Measurements from ENCODE around the gene CDC73. TPM values are rescaled to one million over a fixed set of nuclear protein-coding genes. Genes with fewer than 3 reads are reported as not detected.
A peak's percentile ranks its signal among the peaks of the same experiment; 100 is the strongest.

CDC73 gene
- total and polyA plus RNA-seq, 9 donors = 11.9 to 59.2 (median 52.0) TPM

GRCh38 chr1:193109619-193110018 is 12.2 kb upstream of the CDC73 start:
- TF ChIP-seq EP300 (IDR thresholded peaks at IDR 0.05) (no peak), CTCF (IDR thresholded peaks at IDR 0.05) (no peak), POLR2A (IDR thresholded peaks at IDR 0.05) (no peak)
- Histone ChIP-seq H3K4me3 (no peak overlapping the region), H3K27ac (no peak overlapping the region), H3K9me3 (no peaks in the 10 kb centered on the region), H3K4me1 (ENCODE audit: insufficient read depth) (no peaks in the 10 kb centered on the region), H3K36me3 (no peaks in the 10 kb centered on the region), H3K27me3 (no peaks in the 10 kb centered on the region)
- 86 to 96% (median 90%) methylated on average over 1 of the region's 1 CpG for WGBS, 3 donors
- intact Hi-C loops (cut with DNase I) = loop anchor here in 1 of 4 donors (10.0 kb wide), 1 partner anchor 55 kb away; the partner anchor contains the start of genes RO60 and UCHL5
- no peak for DNase-seq

GRCh38 chr1:193110246-193110645 is 11.6 kb upstream of the CDC73 start:
- H3K4me1 ChIP-seq (ENCODE audit: insufficient read depth) = no peaks in the 10 kb centered on the region
- TF ChIP-seq CTCF (IDR thresholded peaks at IDR 0.05) = no peak
- TF ChIP-seq EP300 (IDR thresholded peaks at IDR 0.05) = no peak
- TF ChIP-seq POLR2A (IDR thresholded peaks at IDR 0.05) = no peak
- no peaks in the 10 kb centered on the region for H3K27me3 ChIP-seq
- H3K9me3 ChIP-seq = no peaks in the 10 kb centered on the region
- intact Hi-C loops (cut with DNase I) = no loop called here
- no peak for DNase-seq
- no peaks in the 10 kb centered on the region for H3K36me3 ChIP-seq
- WGBS, 3 donors = 92 to 100% (median 97%) methylated on average over 1 of the region's 1 CpG
- H3K27ac ChIP-seq = no peak overlapping the region
- no peak overlapping the region for H3K4me3 ChIP-seq

GRCh38 chr1:193110864-193111263 is 11.0 kb upstream of the CDC73 start:
- TF ChIP-seq EP300 (IDR thresholded peaks at IDR 0.05) = no peak
- TF ChIP-seq CTCF (IDR thresholded peaks at IDR 0.05) = no peak
- TF ChIP-seq POLR2A (IDR thresholded peaks at IDR 0.05) = no peak
- DNase-seq = no peak
- intact Hi-C loops (cut with DNase I) = no loop called here
- no peaks in the 10 kb centered on the region for H3K9me3 ChIP-seq
- no peaks in the 10 kb centered on the region for H3K4me1 ChIP-seq (ENCODE audit: insufficient read depth)
- no peaks in the 10 kb centered on the region for H3K36me3 ChIP-seq
- H3K27me3 ChIP-seq = no peaks in the 10 kb centered on the region
- WGBS, 3 donors = 82 to 88% (median 83%) methylated on average over 3 of the region's 3 CpGs
- no peak overlapping the region for H3K4me3 ChIP-seq
- H3K27ac ChIP-seq = no peak overlapping the region

- no peaks in the 10 kb centered on the region for H3K4me1 ChIP-seq (ENCODE audit: insufficient read depth)
- H3K36me3 ChIP-seq = no peaks in the 10 kb centered on the region
- H3K4me3 ChIP-seq = no peak overlapping the region
- no peaks in the 10 kb centered on the region for H3K9me3 ChIP-seq
- TF ChIP-seq POLR2A (IDR thresholded peaks at IDR 0.05) (no peak), CTCF (IDR thresholded peaks at IDR 0.05) (no peak), EP300 (IDR thresholded peaks at IDR 0.05) (no peak)
- intact Hi-C loops (cut with DNase I) = no loop called here
- H3K27ac ChIP-seq = no peak overlapping the region
- WGBS, 3 donors = 19 to 26% (median 25%) methylated on average over 6 of the region's 6 CpGs
- DNase-seq = peak in 3 of 5 donors; percentile 56 to 74 (median 61)
- H3K27me3 ChIP-seq = no peaks in the 10 kb centered on the region
Observed at GRCh38 chr1:193111641-193112090, 10.2 kb upstream of the CDC73 start.

Data from ovary (tissue), 9 donors.